Coronary artery (tissue), 2 donors: ENCODE measurements around the gene OR2L5.

Experiments
- DNase-seq: peaks from one replicate; pipeline ENCODE4 v3.0.0-alpha.2; 2017; ENCODE audit warnings: low spot score
- H3K27ac ChIP-seq, 2 donors: fragments of 200-600 bp; sonication (generic); one replicate each; pipeline ENCODE4 v1.5.1; 2016 to 2019
- H3K4me3 ChIP-seq: fragments of 200-600 bp; sonication (generic); 2 replicates; pipeline ENCODE4 v1.5.1; 2016; ENCODE audit warnings: mild to moderate bottlenecking, moderate library complexity
- CTCF ChIP-seq: fragments of 200-600 bp; sonication (generic); IDR thresholded peaks from one replicate; pipeline ENCODE4 v1.5.1; 2019; ENCODE audit warnings: antibody characterized with exemption

Gene OR2L5

GRCh38 chr1:248013229-248013710, at the start of gene OR2L5:
OR2L5 (plus strand) TSS chr1:248013660; CDS start chr1:248021948, 8,288 bp downstream.
- no peak within 1 kb of the TSS for H3K4me3 ChIP-seq
- TF ChIP-seq CTCF = no peak
- no peak within 1 kb of the TSS for H3K27ac ChIP-seq
- DNase-seq = no peak

- TF ChIP-seq CTCF = no peak
- Histone ChIP-seq H3K27ac (no peak within 1 kb of the TSS), H3K4me3 (no peak within 1 kb of the TSS)
- DNase-seq = no peak
These were observed 48.5 kb upstream of the OR2L5 start, which contains the start of gene OR2AK2 for GRCh38 chr1:247964933-247965332. OR2AK2 (plus strand) TSS chr1:247965233; CDS start chr1:247965377, 144 bp downstream.

- TF ChIP-seq CTCF = no peak
- Histone ChIP-seq H3K4me3 (no peak overlapping the region), H3K27ac (no peak overlapping the region)
- DNase-seq = no peak
These were observed 46.8 kb upstream of the OR2L5 start for GRCh38 chr1:247966532-247967204.

GRCh38 chr1:247992986-247993385, 20.5 kb upstream of the OR2L5 start:
- no peak overlapping the region for H3K4me3 ChIP-seq
- no peak overlapping the region for H3K27ac ChIP-seq
- no peak for DNase-seq
- no peak for TF ChIP-seq CTCF

GRCh38 chr1:247998811-247999210, 14.6 kb upstream of the OR2L5 start:
- no peak overlapping the region for H3K4me3 ChIP-seq
- DNase-seq = no peak

GRCh38 chr1:248000169-248000568, 13.3 kb upstream of the OR2L5 start:
- no peak for DNase-seq
- Histone ChIP-seq H3K27ac (no peak overlapping the region), H3K4me3 (no peak overlapping the region)
- no peak for TF ChIP-seq CTCF

More at GRCh38 chr1:247998811-247999210, 14.6 kb upstream of the OR2L5 start:
- no peak for TF ChIP-seq CTCF
- H3K27ac ChIP-seq = no peak overlapping the region

GRCh38 chr1:248007778-248008177, 5.7 kb upstream of the OR2L5 start:
- TF ChIP-seq CTCF = no peak
- no peak overlapping the region for H3K27ac ChIP-seq
- H3K4me3 ChIP-seq = no peak overlapping the region
- no peak for DNase-seq
